HG03520 (cell line): ENCODE data around the gene KRT81.
"Not testable (repeated sequence)": the region's sequence is repeated elsewhere in the genome, so short reads cannot be mapped to it uniquely, and the experiment has no call there.

Source experiments
- ATAC-seq: cut with Tn5 transposase; IDR thresholded peaks from one replicate; pipeline ENCODE4 v1.9.1; 2021; ENCODE audit warnings: mild to moderate bottlenecking, moderate library complexity; ENCODE audit not compliant: unreplicated experiment

KRT81 gene

DNA sequence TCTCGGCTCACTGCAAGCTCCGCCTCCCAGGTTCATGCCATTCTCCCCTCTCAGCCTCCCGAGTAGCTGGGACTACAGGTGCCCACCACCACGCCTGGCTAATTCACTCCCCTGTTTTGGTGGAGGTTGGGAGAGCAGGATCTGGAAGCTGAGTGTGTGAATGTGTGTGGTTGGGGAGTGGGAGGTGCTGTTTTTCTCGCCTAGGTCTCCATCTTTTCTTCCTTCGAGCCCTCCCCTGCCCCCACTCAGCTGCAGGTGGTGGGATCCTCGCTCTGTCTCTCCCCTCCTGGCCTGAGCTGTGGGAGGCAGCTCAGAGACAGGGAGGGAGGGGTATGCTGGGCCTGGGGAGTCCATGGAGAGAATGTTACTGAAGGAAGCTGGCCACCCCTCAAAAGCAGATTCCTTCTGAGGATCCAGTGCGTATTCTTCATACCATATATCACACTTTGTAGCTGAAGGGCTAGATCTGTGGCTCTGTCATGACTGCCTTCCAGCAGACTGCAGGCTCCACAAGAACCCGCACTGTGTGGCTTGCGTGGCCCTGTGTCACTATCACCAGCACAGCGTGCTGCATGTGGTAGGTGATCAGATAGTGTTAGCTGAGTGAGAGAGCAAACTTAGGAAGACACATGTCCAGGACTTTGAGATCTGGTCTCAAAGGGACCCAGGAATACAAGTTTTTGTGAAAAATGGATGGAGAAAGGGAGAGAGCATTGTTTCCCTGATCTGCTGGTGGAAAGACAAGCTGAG, 27.1 kb upstream of the KRT81 start:
- no peak for ATAC-seq

DNA sequence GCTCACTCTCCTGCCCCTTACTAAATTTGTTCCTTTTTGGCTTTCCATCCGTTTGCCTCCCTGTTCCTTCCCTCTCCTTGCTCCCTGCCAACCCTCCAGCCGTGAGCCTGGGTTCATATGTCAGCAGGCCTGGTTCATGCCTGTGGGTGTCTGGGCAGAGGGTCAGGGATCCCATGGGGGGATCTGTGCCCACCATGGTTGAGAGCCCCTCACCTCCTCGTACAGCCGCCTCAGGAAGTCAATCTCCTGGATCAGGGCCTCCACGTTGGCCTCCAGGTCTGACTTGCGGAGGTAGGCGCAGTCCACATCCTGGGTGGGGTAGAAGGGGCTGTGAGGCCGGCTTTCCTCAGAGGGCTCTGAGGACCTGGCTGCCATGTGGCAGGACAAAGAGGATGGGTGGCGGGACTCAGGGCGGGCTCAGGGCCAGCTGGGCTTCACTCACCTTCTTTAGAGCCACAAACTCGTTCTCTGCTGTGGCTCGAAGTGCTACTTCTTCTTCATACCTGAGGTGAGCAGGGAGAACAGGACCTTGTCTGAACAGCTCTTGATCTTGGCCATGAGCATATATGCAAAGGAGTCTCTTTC, 26.2 kb upstream of the KRT81 start:
- no peak for ATAC-seq

- ATAC-seq: no peak
Measured at GRCh38 chr12:52316701-52317100, 25.4 kb upstream of the KRT81 start.

- no peak for ATAC-seq
Measured at GRCh38 chr12:52316290-52316689, 25.0 kb upstream of the KRT81 start.

DNA sequence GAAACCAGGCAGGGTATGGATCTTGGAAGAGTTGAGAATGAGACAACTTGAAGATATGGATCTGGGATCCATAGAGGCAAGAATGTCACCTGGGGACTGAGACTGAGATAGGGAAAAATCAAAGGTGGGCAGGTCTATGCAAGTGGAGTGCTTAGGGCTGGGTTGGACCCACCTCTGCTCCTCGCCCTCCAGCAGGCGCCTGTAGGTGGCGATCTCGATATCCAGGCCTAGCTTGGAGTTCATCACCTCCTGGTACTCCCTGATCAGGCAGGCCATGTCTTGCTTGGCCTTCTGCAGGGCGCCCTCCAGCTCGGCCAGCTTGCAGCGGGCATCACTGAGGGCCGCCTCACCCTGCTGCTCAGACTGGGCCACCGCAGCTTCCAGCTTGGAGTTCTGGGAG, 24.4 kb upstream of the KRT81 start:
- not testable (repeated sequence) for ATAC-seq

DNA sequence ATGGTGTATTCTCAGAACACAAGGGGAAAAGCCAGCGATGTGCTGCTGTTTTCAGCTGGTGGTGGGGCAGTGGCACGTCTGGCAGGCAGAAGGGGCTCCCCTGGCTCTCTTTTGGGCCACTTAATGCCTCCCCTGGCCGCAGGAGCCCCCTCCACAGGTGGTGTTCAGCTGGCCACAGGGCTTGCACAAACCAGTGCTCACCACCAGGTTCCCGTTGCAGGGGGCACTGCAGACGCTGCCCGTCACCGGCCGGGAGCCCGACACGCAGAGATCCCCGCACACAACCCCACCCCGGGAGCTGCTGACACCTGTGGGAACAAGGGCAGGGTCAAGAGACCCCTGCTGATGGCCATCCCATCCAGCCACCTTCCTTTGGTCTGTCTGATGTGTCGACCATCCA, 23.2 kb upstream of the KRT81 start:
- ATAC-seq: no peak

GRCh38 chr12:52313926-52314325, 22.6 kb upstream of the KRT81 start:
- ATAC-seq: no peak

GRCh38 chr12:52313461-52313860, 22.1 kb upstream of the KRT81 start:
- no peak for ATAC-seq

DNA sequence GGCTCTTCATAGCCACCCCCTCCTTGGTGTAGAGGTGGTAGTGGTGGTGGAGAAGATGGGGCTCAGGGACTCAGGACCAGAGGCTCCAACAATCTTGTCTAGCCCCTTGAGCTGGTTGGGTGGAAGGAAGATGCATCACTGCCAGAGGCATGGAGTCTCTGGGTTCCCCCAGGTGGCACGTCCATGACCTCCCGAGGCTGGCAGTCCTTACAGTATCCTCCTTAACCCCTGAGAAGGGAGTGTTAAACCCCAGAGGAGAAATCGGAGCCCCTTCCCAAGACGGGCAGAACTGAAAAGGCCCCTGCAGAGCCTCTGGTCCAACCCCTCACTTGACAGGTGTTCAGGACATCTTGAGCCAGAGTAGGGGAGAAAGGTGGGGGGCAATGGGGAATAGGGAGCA, 20.8 kb upstream of the KRT81 start:
- ATAC-seq: no peak

- no peak for ATAC-seq
Measured at GRCh38 chr12:52311285-52311648, 19.9 kb upstream of the KRT81 start.

DNA sequence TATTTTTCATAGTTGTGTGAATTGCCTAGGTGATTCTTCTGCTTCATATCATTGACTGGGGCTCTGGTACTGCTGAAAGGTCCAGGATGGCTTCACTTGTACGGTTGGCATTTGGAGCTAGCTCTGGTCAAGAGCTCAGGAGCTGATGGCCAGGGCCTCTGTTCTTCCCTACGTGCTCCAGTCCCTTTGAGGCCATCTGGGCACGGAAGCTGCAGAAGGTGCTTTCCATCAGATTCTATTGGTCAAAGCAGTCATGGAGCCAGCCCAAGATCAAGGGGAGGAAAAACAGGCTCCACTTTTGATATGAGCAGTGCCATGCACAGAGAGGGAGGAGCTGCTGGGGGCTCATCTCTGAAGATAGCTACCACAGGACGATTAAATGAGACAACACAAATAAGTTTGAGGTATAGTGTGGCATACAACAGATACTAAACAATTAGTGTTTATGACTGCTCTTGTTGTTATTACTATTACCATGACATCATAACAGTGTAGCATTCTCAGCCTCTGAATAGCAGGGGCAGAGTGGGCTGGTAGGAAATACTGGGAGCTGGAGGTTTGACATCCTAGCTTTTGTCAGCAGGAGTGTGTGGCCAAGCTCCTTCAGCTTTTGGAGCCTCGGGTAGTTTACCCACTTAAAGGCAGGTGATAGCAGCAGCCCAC, 19.4 kb upstream of the KRT81 start:
- ATAC-seq: no peak

- ATAC-seq: no peak
Measured at GRCh38 chr12:52308806-52309425, 17.6 kb upstream of the KRT81 start.

GRCh38 chr12:52307836-52308805, 16.8 kb upstream of the KRT81 start:
- ATAC-seq: no peak

DNA sequence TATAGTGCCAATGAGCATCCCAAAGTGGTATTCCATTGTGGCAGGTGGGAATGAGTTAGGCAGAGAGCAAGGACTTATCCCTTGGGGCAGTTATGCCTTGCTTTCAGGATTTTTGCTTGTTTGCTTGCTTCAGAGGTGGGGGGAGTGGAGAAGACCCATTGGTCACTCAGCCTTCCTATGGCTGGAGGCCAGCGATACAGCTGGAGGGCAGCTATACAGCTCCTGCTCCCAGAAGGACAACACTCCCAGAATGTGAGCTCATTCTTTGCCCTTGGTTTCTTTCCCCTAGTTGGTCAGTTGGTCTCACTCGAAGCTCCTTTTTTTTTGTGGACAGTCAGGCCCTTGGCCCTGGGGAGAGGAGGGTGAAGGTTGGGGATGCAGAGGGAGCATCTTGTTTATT, 15.4 kb upstream of the KRT81 start:
- ATAC-seq: no peak

DNA sequence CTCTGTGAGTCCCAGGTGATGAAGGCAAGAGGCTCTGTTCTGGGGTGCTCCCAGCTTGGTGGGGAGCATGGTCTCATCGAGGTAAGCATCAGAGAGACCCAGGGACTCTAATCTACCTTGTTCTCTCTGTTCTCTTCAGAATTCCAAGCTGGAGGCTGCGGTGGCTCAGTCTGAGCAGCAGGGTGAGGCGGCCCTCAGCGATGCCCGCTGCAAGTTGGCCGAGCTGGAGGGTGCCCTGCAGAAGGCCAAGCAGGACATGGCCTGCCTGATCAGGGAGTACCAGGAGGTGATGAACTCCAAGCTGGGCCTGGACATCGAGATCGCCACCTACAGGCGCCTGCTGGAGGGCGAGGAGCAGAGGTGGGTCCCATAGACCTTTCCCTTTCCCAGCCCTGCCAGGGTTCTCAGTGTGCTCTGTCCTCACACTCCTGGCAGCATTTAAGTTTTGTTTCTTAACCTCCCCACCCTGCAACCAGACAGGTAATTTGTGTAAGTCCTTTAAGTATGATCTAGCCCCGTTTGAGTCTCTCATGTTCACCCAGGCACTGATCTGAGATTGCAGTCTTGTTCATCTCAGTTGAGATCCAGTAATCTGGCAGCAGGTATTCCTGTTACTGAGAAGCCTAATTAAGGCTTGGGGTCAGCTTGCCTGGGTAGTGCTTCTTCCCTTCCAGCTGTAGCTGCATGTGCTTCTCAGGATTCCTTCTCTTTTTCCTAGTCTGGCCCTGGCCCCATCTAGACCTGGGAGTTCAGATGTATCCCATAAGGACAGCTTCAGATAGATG, 14.8 kb upstream of the KRT81 start:
- ATAC-seq: no peak

DNA sequence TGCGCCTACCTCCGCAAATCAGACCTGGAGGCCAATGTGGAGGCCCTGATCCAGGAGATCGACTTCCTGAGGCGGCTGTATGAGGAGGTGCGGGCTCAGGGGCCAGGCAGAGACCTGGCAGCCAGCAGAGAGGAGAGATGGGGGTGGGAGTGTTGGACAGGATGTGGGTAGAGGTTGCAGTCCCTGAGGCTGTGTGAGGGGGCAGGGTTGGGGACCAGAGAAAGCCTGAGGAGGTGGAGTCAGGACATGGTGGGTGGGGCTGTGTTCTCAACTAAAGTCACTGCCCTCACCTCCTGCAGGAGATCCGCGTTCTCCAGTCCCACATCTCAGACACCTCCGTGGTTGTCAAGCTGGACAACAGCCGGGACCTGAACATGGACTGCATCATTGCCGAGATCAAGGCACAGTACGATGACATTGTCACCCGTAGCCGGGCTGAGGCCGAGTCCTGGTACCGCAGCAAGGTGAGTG, 13.6 kb upstream of the KRT81 start:
- ATAC-seq: not testable (repeated sequence)

- not testable (repeated sequence) for ATAC-seq
Measured at GRCh38 chr12:52302242-52302914, 11.0 kb upstream of the KRT81 start.

DNA sequence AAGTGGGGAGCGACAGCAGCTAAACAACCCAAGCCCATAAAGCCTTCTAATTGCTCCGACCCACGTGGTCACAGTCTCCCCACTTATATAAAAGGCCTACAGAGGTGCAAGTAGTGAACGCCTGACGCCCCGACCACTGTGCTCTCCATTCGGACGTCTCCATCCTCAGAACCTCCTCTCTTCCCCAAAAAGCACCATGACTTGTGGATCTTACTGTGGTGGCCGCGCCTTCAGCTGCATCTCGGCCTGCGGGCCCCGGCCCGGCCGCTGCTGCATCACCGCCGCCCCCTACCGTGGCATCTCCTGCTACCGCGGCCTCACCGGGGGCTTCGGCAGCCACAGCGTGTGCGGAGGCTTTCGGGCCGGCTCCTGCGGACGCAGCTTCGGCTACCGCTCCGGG, 10.4 kb upstream of the KRT81 start:
- not testable (repeated sequence) for ATAC-seq
